Endodermal cell (in vitro differentiated cells): ENCODE data around the gene CCDC102A. TPM values are rescaled to one million over a fixed set of nuclear protein-coding genes. Genes with fewer than 3 reads are reported as not detected.

ENCODE experiments used
- DNase-seq: peaks from one replicate; pipeline ENCODE4 v3.0.0-alpha.2; 2017
- H3K27ac ChIP-seq: 2 replicates; pipeline ENCODE4 v1.5.1; 2013; ENCODE audit warnings: mild to moderate bottlenecking, low read depth, low read length, moderate library complexity
- H3K27me3 ChIP-seq: 2 replicates; pipeline ENCODE4 v1.6.1; 2013; ENCODE audit warnings: mild to moderate bottlenecking, low read length, moderate library complexity; ENCODE audit not compliant: insufficient read depth, control insufficient read depth, poor library complexity, severe bottlenecking
- H3K36me3 ChIP-seq: 2 replicates; pipeline ENCODE4 v1.7.0; 2013; ENCODE audit warnings: mild to moderate bottlenecking, low read length, moderate library complexity; ENCODE audit not compliant: control insufficient read depth, insufficient read depth
- H3K4me1 ChIP-seq: one replicate; pipeline ENCODE4 v1.7.0; 2013; ENCODE audit warnings: low read length; ENCODE audit not compliant: control insufficient read depth, insufficient read depth
- H3K4me3 ChIP-seq: 2 replicates; pipeline ENCODE4 v1.5.1; 2013; ENCODE audit warnings: mild to moderate bottlenecking, low read length, moderate library complexity
- H3K9ac ChIP-seq: 2 replicates; pipeline ENCODE4 v1.6.1; 2013; ENCODE audit warnings: mild to moderate bottlenecking, low read length, moderate library complexity; ENCODE audit not compliant: poor library complexity, severe bottlenecking; ENCODE audit errors: extremely low read depth
- H3K9me3 ChIP-seq: 2 replicates; pipeline ENCODE4 v1.6.1; 2013; ENCODE audit warnings: mild to moderate bottlenecking, low read length, moderate library complexity; ENCODE audit not compliant: control insufficient read depth
- H3K27ac Mint-ChIP-seq: 2 replicates; pipeline ENCODE4 v1.8.0; 2020; ENCODE audit warnings: mixed read lengths
- H3K27me3 Mint-ChIP-seq: 2 replicates; pipeline ENCODE4 v1.8.0; 2021; ENCODE audit warnings: mild to moderate bottlenecking, mixed read lengths; ENCODE audit not compliant: insufficient read depth
- H3K36me3 Mint-ChIP-seq: 2 replicates; pipeline ENCODE4 v1.8.0; 2020; ENCODE audit warnings: low read depth, mixed read lengths
- H3K4me1 Mint-ChIP-seq: 2 replicates; pipeline ENCODE4 v1.8.0; 2020; ENCODE audit warnings: mixed read lengths
- H3K4me3 Mint-ChIP-seq: 2 replicates; pipeline ENCODE4 v1.8.0; 2020; ENCODE audit warnings: mild to moderate bottlenecking, moderate library complexity, mixed read lengths
- H3K9me3 Mint-ChIP-seq: 2 replicates; pipeline ENCODE4 v1.8.0; 2020; ENCODE audit warnings: mild to moderate bottlenecking, mixed read lengths
- WGBS, 2 experiments: methylation state at CpG; one replicate each; pipeline versions ENCODE4 v1.1.5 to v1.1.7; 2013; ENCODE audit warnings: missing lambda C conversion rate in 2 of 2, mixed read lengths in 1 of 2; ENCODE audit not compliant: insufficient coverage in 1 of 2, insufficient read length in 1 of 2; 5-methylcytosine and 5-hydroxymethylcytosine counted together
- total RNA-seq, 2 donors: library from RNA; stranded (reverse); fragmentation: NEBNext Ultra II Directional in 1 of 2; extraction: Animal tissue kit (Norgen Biotek cat#: 25700) in 1 of 2; gene quantifications; 2 replicates in 1 of 2; 3 replicates in 1 of 2; pipeline ENCODE4 v1.2.1, GENCODE V29; 2021
- TF ChIP-seq, protein P1 (sequence below): fragments of 200-600 bp; sonication (generic); conservative IDR thresholded peaks from 2 replicates; pipeline ENCODE4 v1.5.0; 2021; ENCODE audit warnings: antibody characterized with exemption, mild to moderate bottlenecking

CCDC102A gene
- total RNA-seq, 2 donors from 2014 or later, result 6.7 to 9.8 TPM

DNA sequence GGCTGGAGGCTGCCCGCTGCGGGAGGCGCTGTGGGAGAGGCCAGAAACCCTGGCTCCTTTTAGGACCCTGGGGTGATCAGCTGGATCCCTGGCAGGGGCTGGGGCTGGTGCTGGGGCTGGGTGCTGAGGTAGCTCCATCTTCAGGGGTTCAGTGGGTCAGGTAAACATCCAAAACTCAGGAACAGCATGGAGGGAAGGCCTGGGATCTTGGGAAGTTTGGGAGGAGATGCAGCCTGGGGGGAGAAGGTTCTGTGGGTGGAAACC lies 27.0 kb upstream of the CCDC102A start:
- Mint-ChIP-seq H3K36me3 (peaks cover 4% of the 10 kb centered on the region), H3K27me3 (peaks cover 26% of the 10 kb centered on the region), H3K27ac (no peak overlapping the region), H3K9me3 (peaks cover 18% of the 10 kb centered on the region), H3K4me1 (no peaks in the 10 kb centered on the region), H3K4me3 (no peak overlapping the region)
- Histone ChIP-seq H3K9me3 (peaks cover 12% of the 10 kb centered on the region), H3K36me3 (no peaks in the 10 kb centered on the region), H3K4me1 (no peaks in the 10 kb centered on the region), H3K27ac (no peak overlapping the region), H3K9ac (no peak overlapping the region), H3K4me3 (no peak overlapping the region), H3K27me3 (no peaks in the 10 kb centered on the region)
- DNase-seq, result no peak
- TF ChIP-seq, protein P1, sequence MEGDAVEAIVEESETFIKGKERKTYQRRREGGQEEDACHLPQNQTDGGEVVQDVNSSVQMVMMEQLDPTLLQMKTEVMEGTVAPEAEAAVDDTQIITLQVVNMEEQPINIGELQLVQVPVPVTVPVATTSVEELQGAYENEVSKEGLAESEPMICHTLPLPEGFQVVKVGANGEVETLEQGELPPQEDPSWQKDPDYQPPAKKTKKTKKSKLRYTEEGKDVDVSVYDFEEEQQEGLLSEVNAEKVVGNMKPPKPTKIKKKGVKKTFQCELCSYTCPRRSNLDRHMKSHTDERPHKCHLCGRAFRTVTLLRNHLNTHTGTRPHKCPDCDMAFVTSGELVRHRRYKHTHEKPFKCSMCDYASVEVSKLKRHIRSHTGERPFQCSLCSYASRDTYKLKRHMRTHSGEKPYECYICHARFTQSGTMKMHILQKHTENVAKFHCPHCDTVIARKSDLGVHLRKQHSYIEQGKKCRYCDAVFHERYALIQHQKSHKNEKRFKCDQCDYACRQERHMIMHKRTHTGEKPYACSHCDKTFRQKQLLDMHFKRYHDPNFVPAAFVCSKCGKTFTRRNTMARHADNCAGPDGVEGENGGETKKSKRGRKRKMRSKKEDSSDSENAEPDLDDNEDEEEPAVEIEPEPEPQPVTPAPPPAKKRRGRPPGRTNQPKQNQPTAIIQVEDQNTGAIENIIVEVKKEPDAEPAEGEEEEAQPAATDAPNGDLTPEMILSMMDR, result no peak
- WGBS, 2 experiments, result 85% methylated on average over 3 of the region's 3 CpGs; no CpG with 5 or more reads in 1 of the 2 experiments

DNA sequence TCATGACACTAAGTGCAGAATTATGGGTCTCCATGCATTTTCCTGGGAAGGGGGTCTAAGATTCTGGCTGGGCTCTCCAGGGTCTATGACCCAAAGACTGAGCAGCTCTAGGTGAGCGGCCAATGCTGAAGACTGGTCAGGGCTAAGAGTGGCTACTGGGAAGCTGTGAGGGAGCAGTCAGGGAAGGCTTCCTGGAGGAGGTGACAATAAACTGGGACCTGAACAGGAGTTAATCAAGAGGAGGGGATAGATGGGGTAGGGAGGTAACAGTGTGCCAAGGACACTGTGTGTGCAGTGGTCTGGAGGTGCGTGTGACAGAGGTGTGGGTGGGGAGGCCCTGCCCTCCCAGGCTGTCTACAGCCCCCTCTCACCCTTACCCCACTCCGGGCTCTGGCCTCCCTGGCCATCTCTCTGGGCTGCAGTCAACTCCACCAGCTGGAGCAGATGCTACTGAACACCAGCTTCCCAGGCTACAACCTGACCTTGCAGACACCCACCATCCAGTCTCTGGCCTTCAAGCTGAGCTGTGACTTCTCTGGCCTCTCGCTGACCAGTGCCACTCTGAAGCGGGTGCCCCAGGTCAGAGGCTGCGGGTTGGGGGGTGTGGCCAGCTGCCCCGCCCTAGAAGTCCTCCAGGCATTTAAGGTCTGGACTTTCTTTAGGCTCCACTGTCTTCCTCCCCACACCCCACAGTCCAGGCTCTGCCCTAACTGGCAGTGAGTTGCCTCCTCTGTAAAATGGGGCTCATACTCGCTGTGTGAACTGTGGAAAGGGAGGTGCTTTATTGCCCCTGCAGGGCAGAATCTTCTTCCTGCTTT lies 26.5 kb upstream of the CCDC102A start:
- Mint-ChIP-seq H3K36me3 (no peaks in the 10 kb centered on the region), H3K4me1 (no peaks in the 10 kb centered on the region), H3K9me3 (peaks cover 18% of the 10 kb centered on the region), H3K27ac (no peak overlapping the region), H3K27me3 (peaks cover 29% of the 10 kb centered on the region), H3K4me3 (no peak overlapping the region)
- 84 to 94% methylated on average over 2 to 7 of the region's 8 CpGs for WGBS, 2 experiments
- DNase-seq, result no peak
- Histone ChIP-seq H3K4me3 (no peak overlapping the region), H3K9me3 (peaks cover 12% of the 10 kb centered on the region), H3K4me1 (no peaks in the 10 kb centered on the region), H3K27ac (no peak overlapping the region), H3K9ac (no peak overlapping the region), H3K27me3 (no peaks in the 10 kb centered on the region), H3K36me3 (no peaks in the 10 kb centered on the region)
- TF ChIP-seq, protein P1, result no peak

DNA sequence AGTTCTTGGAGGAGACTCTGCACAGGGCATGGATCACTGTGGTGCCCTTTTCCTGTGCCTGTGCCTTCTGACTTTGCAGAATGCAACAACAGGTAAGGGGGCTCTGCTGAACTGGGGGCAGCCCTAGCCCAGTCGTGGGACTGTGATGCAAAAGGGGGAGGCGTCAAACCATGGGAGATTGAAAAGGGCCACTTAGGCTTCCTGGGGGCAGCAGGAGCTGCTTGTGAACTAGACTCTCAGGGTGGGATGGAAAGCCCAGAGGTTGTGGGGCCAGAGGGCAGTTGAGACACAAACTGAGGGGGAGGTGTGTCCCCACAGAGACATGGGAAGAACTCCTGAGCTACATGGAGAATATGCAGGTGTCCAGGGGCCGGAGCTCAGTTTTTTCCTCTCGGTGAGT lies 25.7 kb upstream of the CCDC102A start:
- no peak overlapping the region for H3K27ac ChIP-seq
- H3K9me3 ChIP-seq, result peaks cover 12% of the 10 kb centered on the region
- no peaks in the 10 kb centered on the region for H3K27me3 ChIP-seq
- TF ChIP-seq, protein P1, result no peak
- no peak overlapping the region for H3K27ac Mint-ChIP-seq
- H3K4me1 ChIP-seq, result no peaks in the 10 kb centered on the region
- no peaks in the 10 kb centered on the region for H3K4me1 Mint-ChIP-seq
- 93% methylated on average over 4 of the region's 4 CpGs for WGBS, 2 experiments
- H3K9ac ChIP-seq, result no peak overlapping the region
- no peaks in the 10 kb centered on the region for H3K36me3 Mint-ChIP-seq
- peaks cover 32% of the 10 kb centered on the region for H3K27me3 Mint-ChIP-seq
- peaks cover 18% of the 10 kb centered on the region for H3K9me3 Mint-ChIP-seq
- DNase-seq, result no peak
- H3K4me3 ChIP-seq, result no peak overlapping the region
- no peak overlapping the region for H3K4me3 Mint-ChIP-seq
- H3K36me3 ChIP-seq, result no peaks in the 10 kb centered on the region
